ENCODE data around the gene RHOBTB3.
A peak's percentile ranks its signal among the peaks of the same experiment; 100 is the strongest.

RHOBTB3 gene

DNA sequence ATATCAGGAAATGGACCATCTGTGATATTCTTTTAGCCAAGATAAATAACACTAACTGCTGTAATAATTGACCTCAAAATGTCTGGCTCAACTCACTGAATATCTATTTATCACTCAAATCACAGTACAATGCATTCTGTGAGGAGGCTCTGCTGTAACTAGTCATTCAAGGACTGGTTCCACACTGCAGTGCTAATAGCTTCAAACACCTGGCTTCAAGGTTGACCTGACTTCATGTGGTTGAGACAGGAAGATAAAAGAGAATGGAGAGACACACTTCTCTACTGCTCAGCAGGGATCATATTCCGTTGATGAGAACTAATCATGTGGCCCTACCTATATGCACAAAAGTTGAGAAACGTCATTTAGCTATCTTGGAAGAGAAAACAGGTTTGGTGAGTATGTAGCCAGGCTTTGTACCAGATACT is 3.4 kb upstream of the RHOBTB3 start:
- DNase-seq (ENCODE audit: low read depth, low spot score) = no peak
- in situ Hi-C loops (cut with HindIII; ENCODE audit: low sequenced_read_pairs) = no loop called here
- TF ChIP-seq, protein P1, sequence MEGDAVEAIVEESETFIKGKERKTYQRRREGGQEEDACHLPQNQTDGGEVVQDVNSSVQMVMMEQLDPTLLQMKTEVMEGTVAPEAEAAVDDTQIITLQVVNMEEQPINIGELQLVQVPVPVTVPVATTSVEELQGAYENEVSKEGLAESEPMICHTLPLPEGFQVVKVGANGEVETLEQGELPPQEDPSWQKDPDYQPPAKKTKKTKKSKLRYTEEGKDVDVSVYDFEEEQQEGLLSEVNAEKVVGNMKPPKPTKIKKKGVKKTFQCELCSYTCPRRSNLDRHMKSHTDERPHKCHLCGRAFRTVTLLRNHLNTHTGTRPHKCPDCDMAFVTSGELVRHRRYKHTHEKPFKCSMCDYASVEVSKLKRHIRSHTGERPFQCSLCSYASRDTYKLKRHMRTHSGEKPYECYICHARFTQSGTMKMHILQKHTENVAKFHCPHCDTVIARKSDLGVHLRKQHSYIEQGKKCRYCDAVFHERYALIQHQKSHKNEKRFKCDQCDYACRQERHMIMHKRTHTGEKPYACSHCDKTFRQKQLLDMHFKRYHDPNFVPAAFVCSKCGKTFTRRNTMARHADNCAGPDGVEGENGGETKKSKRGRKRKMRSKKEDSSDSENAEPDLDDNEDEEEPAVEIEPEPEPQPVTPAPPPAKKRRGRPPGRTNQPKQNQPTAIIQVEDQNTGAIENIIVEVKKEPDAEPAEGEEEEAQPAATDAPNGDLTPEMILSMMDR (IDR thresholded peaks at IDR 0.05; ENCODE audit: low read depth, low read length) = no peak
- H3K4me3 ChIP-seq (ENCODE audit: low read depth, low read length) = no peak overlapping the region

- in situ Hi-C loops (cut with HindIII; ENCODE audit: low sequenced_read_pairs) = no loop called here
- TF ChIP-seq, protein P1 (IDR thresholded peaks at IDR 0.05; ENCODE audit: low read depth, low read length) = no peak
- DNase-seq (ENCODE audit: low read depth, low spot score) = no peak
- H3K4me3 ChIP-seq (ENCODE audit: low read depth, low read length) = no peak overlapping the region
These were observed 2.5 kb upstream of the RHOBTB3 start for GRCh38 chr5:95728494-95729114.

DNA sequence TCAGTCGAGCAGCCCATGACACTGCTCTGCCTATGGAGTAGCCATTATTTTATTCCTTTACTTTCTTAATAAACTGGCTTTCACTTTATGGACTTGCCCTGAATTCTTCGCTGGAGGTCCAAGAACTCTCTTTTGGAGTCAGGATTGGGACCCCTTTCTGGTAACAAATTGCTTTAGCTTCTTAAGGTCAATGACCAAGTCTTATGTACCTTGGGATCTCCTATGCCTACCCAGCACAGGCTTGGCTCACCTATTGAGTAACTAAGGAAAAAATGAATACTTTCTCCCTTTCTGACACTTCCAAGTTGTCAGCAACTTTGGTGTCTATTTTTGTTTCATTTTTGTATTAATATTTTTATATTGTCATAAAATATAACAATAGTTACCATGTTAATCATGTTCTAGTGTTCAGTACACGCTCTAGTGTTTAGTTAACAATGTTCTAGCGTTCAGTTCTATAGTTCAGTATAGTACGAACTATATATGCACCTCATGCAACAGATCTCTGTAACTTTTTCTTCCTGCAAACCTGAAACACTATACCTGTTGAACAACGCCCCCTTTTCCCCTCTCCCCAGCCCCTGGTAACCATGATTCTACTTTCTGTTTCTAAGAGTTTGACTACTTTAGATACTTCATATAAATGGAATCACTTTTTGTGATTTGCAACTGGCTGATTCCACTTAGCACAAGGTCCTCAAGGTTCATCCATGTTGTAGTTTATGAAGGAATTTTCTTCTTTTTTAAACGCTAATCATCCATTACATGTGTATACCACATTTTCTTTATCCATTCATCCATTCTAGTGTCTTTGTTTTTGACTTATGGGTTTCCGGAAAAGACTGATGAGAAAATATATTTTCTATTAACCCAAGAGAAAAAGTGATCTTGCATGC is 1.8 kb upstream of the RHOBTB3 start:
- TF ChIP-seq, protein P1 (IDR thresholded peaks at IDR 0.05; ENCODE audit: low read depth, low read length) = no peak
- in situ Hi-C loops (cut with HindIII; ENCODE audit: low sequenced_read_pairs) = no loop called here
- no peak for DNase-seq (ENCODE audit: low read depth, low spot score)
- no peak overlapping the region for H3K4me3 ChIP-seq (ENCODE audit: low read depth, low read length)

GRCh38 chr5:95730011-95730700 is 980 bp upstream of the RHOBTB3 start:
- in situ Hi-C loops (cut with HindIII; ENCODE audit: low sequenced_read_pairs) = no loop called here
- H3K4me3 ChIP-seq (ENCODE audit: low read depth, low read length) = peak overlapping the region; percentile 90
- DNase-seq (ENCODE audit: low read depth, low spot score) = no peak
- TF ChIP-seq, protein P1 (IDR thresholded peaks at IDR 0.05; ENCODE audit: low read depth, low read length) = no peak

DNA sequence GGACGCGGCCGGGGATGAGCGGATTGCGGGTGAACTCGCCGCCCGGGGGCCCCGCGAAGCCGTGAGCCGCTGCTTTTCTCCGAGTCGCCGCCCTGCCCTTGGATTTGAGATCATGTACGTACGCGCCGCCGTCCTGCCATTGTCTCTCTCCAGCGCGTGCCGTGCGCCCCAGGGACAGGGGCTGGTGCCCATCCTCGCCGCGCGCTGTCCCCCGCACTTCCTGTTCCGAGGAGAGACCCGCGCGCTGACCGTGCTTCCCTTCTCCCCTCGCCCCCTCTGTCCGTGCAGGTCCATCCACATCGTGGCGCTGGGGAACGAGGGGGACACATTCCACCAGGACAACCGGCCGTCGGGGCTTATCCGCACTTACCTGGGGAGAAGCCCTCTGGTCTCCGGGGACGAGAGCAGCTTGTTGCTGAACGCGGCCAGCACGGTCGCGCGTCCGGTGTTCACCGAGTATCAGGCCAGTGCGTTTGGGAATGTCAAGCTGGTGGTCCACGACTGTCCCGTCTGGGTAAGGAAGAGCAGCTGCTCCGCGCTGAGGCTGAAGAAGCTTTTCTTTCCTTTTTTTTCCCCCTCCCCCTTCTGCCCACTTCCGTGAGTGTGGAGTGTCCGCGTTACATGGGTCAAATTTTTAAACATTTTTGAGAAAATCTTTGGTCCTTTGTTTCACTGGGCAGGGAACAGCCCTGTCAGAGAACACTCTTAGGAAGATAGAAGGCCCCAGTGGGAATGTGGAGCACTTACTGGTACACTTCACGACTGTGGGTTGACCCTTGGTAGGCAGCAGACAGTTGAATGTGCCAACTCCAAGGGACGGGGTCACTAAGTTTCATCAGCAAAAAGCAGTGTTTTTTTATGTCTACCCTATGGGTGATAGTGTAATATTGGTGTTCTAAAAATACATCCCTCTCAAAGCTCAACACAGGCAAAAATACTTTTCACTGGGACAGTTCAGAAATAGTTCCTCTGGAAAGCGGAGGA is 727 bp downstream of the RHOBTB3 start:
- peak overlapping the region; percentile 90 for H3K4me3 ChIP-seq (ENCODE audit: low read depth, low read length)
- DNase-seq (ENCODE audit: low read depth, low spot score) = peak; percentile 50
- TF ChIP-seq, protein P1 (IDR thresholded peaks at IDR 0.05; ENCODE audit: low read depth, low read length) = no peak
- in situ Hi-C loops (cut with HindIII; ENCODE audit: low sequenced_read_pairs) = no loop called here

All from astrocyte of the spinal cord (primary cell).